Body of pancreas (tissue), 4 donors: ENCODE data around the gene HSPA1A.

Experiments
- POLR2A ChIP-seq, 3 donors: fragments of 450-650 bp; IDR thresholded peaks; one replicate each; pipeline ENCODE4 v1.6.1; 2016; ENCODE audit warnings: antibody characterized with exemption in 3 of 3, mild to moderate bottlenecking in 2 of 3
- TF ChIP-seq, protein P1 (sequence below), 7 experiments: fragments of 450-650 bp in 4 of 7; fragments of 200-600 bp in 3 of 7; sonication (generic) in 3 of 7; IDR thresholded peaks; one replicate each; pipeline ENCODE4 v1.5.1; 2016 to 2019; ENCODE audit warnings: antibody characterized with exemption in 7 of 7

DNA sequence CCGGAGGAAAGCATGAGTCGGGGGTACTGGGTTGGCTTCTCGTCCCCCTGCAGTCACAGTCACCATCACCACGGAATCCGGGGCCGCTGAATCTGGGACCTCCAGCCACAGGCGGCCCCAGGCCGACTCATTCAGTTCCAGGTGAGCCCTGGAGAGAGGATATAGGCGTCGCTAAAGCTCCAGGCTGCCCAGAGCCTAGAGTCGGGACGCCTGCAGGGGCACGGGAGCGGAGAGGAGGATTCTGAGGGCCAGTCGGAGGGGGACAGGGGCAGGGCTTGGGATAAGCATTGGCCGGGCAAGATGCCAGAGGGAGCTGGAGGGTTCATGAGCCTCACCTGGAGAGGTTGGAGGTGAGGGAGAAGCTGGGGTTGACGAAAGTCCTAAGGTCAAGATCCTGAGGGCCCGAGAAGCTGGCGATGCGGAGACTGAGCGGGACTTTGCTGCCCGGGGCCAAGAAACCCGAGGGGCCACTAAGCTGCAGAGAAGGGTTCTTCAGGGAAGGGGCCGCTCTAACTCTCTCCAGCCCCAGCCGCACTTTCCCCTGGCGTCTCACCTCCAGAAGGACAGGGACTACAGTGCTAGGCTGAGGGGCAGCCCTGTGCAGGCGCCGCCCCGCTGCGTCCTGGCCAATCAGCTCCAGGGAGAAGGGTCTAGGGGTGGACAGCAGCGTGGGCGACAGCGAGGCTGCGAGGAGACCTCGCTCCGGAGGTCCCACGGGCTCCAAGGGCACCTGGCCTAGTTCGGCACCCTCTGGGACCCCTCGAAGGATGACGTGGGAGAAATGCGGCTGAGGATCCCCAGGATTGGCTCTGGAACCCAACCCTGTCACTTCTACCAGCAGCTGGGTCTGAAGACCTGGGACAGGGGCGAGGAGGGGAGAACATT lies 49.2 kb upstream of the HSPA1A start:
- TF ChIP-seq, protein P1, sequence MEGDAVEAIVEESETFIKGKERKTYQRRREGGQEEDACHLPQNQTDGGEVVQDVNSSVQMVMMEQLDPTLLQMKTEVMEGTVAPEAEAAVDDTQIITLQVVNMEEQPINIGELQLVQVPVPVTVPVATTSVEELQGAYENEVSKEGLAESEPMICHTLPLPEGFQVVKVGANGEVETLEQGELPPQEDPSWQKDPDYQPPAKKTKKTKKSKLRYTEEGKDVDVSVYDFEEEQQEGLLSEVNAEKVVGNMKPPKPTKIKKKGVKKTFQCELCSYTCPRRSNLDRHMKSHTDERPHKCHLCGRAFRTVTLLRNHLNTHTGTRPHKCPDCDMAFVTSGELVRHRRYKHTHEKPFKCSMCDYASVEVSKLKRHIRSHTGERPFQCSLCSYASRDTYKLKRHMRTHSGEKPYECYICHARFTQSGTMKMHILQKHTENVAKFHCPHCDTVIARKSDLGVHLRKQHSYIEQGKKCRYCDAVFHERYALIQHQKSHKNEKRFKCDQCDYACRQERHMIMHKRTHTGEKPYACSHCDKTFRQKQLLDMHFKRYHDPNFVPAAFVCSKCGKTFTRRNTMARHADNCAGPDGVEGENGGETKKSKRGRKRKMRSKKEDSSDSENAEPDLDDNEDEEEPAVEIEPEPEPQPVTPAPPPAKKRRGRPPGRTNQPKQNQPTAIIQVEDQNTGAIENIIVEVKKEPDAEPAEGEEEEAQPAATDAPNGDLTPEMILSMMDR (IDR thresholded peaks at IDR 0.05) = no peak
- no peak for TF ChIP-seq POLR2A (IDR thresholded peaks at IDR 0.05)
